ENCODE measurements around the gene FAM156A.
"Not testable (repeated sequence)": the region's sequence is repeated elsewhere in the genome, so short reads cannot be mapped to it uniquely, and the experiment has no call there.

- TF ChIP-seq CTCF, POLR2A, POLR2AphosphoS5 (IDR thresholded peaks at IDR 0.05): not testable (repeated sequence)
Observed at GRCh38 chrX:52907900-52908299, 50.4 kb downstream of the FAM156A start.

Measured in prostate gland (tissue), 2 donors.